CD14-positive monocyte (primary cell): ENCODE data around the gene SLC26A2. TPM values are rescaled to one million over a fixed set of nuclear protein-coding genes. Genes with fewer than 3 reads are reported as not detected.

Source experiments
- DNase-seq, 3 donors: peaks; one replicate each; pipeline ENCODE4 v3.0.0-alpha.2; 2011 to 2022
- H2AFZ ChIP-seq: 2 replicates; pipeline ENCODE4 v1.6.0; 2012; ENCODE audit warnings: mild to moderate bottlenecking, low read depth, low read length, inconsistent platforms; ENCODE audit not compliant: insufficient read depth, poor library complexity, severe bottlenecking
- H3K27ac ChIP-seq, 2 donors: 1 replicate in 1 of 2; 2 replicates in 1 of 2; pipeline ENCODE4 v1.5.1; 2012 to 2013; ENCODE audit warnings: low read length in 2 of 2, control low read depth in 1 of 2, inconsistent platforms in 1 of 2, low read depth in 1 of 2, mild to moderate bottlenecking in 1 of 2
- H3K27me3 ChIP-seq, 2 donors: one replicate each; pipeline versions ENCODE4 v1.6.0 to v1.6.1; 2011 to 2013; ENCODE audit warnings: low read length in 2 of 2; ENCODE audit not compliant: control insufficient read depth in 2 of 2, insufficient read depth in 2 of 2
- H3K36me3 ChIP-seq, 2 donors: replicated peaks in 1 of 2; 1 replicate in 1 of 2; 2 replicates in 1 of 2; pipeline versions ENCODE4 v1.5.1 to v1.6.1; 2012 to 2013; ENCODE audit warnings: low read length in 2 of 2, control low read depth in 1 of 2, inconsistent platforms in 1 of 2, mild to moderate bottlenecking in 1 of 2; ENCODE audit not compliant: insufficient read depth in 2 of 2, control insufficient read depth in 1 of 2
- H3K4me1 ChIP-seq, 2 donors: 1 replicate in 1 of 2; 2 replicates in 1 of 2; pipeline versions ENCODE4 v1.5.1 to v1.6.1; 2012 to 2013; ENCODE audit warnings: low read length in 2 of 2, control low read depth in 1 of 2, inconsistent platforms in 1 of 2, mild to moderate bottlenecking in 1 of 2, moderate library complexity in 1 of 2; ENCODE audit not compliant: insufficient read depth in 2 of 2, control insufficient read depth in 1 of 2
- H3K4me2 ChIP-seq: replicated peaks from 2 replicates; pipeline ENCODE3; 2012; ENCODE audit warnings: low read length, moderate library complexity, mild to moderate bottlenecking; ENCODE audit not compliant: poor library complexity, severe bottlenecking; ENCODE audit errors: extremely low read depth
- H3K4me3 ChIP-seq, 3 experiments: fragments of 200-600 bp in 1 of 3; sonication (generic) in 1 of 3; replicated peaks in 1 of 3; 1 replicate in 2 of 3; 2 replicates in 1 of 3; pipeline ENCODE4 v1.5.1; 2011 to 2013; ENCODE audit warnings: low read length in 3 of 3, mild to moderate bottlenecking in 3 of 3, control low read depth in 2 of 3, low read depth in 2 of 3, inconsistent platforms in 1 of 3, moderate library complexity in 1 of 3
- H3K79me2 ChIP-seq: 2 replicates; pipeline ENCODE4 v1.6.0; 2012; ENCODE audit warnings: mild to moderate bottlenecking, control low read depth, inconsistent platforms, low read length, moderate library complexity; ENCODE audit not compliant: insufficient read depth
- H3K9ac ChIP-seq: 2 replicates; pipeline ENCODE4 v1.6.0; 2017; ENCODE audit warnings: low read length, mild to moderate bottlenecking; ENCODE audit not compliant: insufficient read depth, poor library complexity, severe bottlenecking
- H3K9me3 ChIP-seq, 2 donors: replicated peaks in 1 of 2; 1 replicate in 1 of 2; 2 replicates in 1 of 2; pipeline versions ENCODE4 v1.5.1 to v1.6.1; 2012 to 2013; ENCODE audit warnings: low read length in 2 of 2, control low read depth in 1 of 2; ENCODE audit not compliant: control insufficient read depth in 1 of 2, insufficient read depth in 1 of 2
- H4K20me1 ChIP-seq: 2 replicates; pipeline ENCODE4 v1.6.0; 2012; ENCODE audit warnings: mild to moderate bottlenecking, low read length, control low read depth, moderate library complexity; ENCODE audit not compliant: insufficient read depth
- H3K27ac Mint-ChIP-seq, 7 donors: one replicate each; pipeline ENCODE4 v1.8.0; 2020; ENCODE audit warnings: mild to moderate bottlenecking in 7 of 7, mixed read lengths in 7 of 7, moderate library complexity in 6 of 7, inconsistent platforms in 2 of 7
- H3K27me3 Mint-ChIP-seq, 3 donors: one replicate each; pipeline ENCODE4 v1.8.0; 2021 to 2022; ENCODE audit warnings: low read depth in 3 of 3, mild to moderate bottlenecking in 3 of 3, mixed read lengths in 3 of 3, moderate library complexity in 3 of 3, inconsistent platforms in 1 of 3
- H3K36me3 Mint-ChIP-seq, 2 donors: one replicate each; pipeline ENCODE4 v1.8.0; 2020; ENCODE audit warnings: mixed read lengths in 2 of 2, inconsistent platforms in 1 of 2, mild to moderate bottlenecking in 1 of 2
- H3K4me1 Mint-ChIP-seq: one replicate; pipeline ENCODE4 v1.8.0; 2020; ENCODE audit warnings: mild to moderate bottlenecking, mixed read lengths
- H3K4me3 Mint-ChIP-seq, 2 donors: one replicate each; pipeline ENCODE4 v1.8.0; 2020; ENCODE audit warnings: mild to moderate bottlenecking in 2 of 2, mixed read lengths in 2 of 2, moderate library complexity in 1 of 2
- H3K9me3 Mint-ChIP-seq, 7 donors: one replicate each; pipeline ENCODE4 v1.8.0; 2020 to 2022; ENCODE audit warnings: mixed read lengths in 7 of 7, mild to moderate bottlenecking in 6 of 7, moderate library complexity in 6 of 7, inconsistent platforms in 2 of 7
- CTCF ChIP-seq: fragments of 200-600 bp; IDR thresholded peaks from one replicate; pipeline ENCODE4 v1.8.0; 2022; ENCODE audit warnings: antibody characterized with exemption, mild to moderate bottlenecking
- WGBS: methylation state at CpG from one replicate; pipeline ENCODE4 v1.1.5; 2013; ENCODE audit warnings: missing lambda C conversion rate; ENCODE audit not compliant: insufficient coverage; 5-methylcytosine and 5-hydroxymethylcytosine counted together
- intact Hi-C, 2 donors: fragments of 100-400 bp; cut with micrococcal nuclease; formaldehyde crosslinking; loops; one replicate each; pipeline versions ENCODE4 v1.15.0 to v1.15.1; 2023
- polyA plus RNA-seq, 3 donors: library from polyadenylated mRNA; depleted of rRNA in 1 of 3; unstranded in 2 of 3; stranded (reverse) in 1 of 3; fragments of 300-500 nt in 2 of 3; fragments of >200 nt in 1 of 3; fragmentation: Illumina TruSeq in 2 of 3; gene quantifications; 1 replicate in 2 of 3; 2 replicates in 1 of 3; pipeline ENCODE4 v1.2.3, GENCODE V29; 2012 to 2021

SLC26A2 gene
- polyA plus RNA-seq, 3 donors, result 1.9 to 3.6 (median 3.1) TPM

GRCh38 chr5:150009671-150010387, 49.3 kb downstream of the SLC26A2 start:
- Histone ChIP-seq H3K27me3 (no peaks in the 10 kb centered on the region), H3K27ac (no peak overlapping the region), H3K9me3 (peaks cover 0 to under 1% of the 10 kb centered on the region in 2 donors), H3K4me1 (no peaks in the 10 kb centered on the region), H4K20me1 (peaks cover 17% of the 10 kb centered on the region), H3K79me2 (peaks cover 3% of the 10 kb centered on the region), H3K4me3 (no peak overlapping the region), H3K4me2 (no peak overlapping the region), H2AFZ (no peak overlapping the region), H3K9ac (no peak overlapping the region), H3K36me3 (peaks cover 84 to 100% of the 10 kb centered on the region in 2 donors)
- H3K27ac Mint-ChIP-seq, result peak overlapping the region in 2 of 7 donors; percentile 33 to 37
- no peak for DNase-seq
- intact Hi-C loops, result no loop called here
- WGBS, result 100% methylated on average over 6 of the region's 6 CpGs
- TF ChIP-seq CTCF, result no peak
- H3K4me3 Mint-ChIP-seq, result no peak overlapping the region
- no peaks in the 10 kb centered on the region for H3K4me1 Mint-ChIP-seq
- H3K9me3 Mint-ChIP-seq, result peaks cover 0 to 7% (median 0%) of the 10 kb centered on the region in 7 donors
- peaks cover 0 to 2% (median 0%) of the 10 kb centered on the region in 3 donors for H3K27me3 Mint-ChIP-seq
- H3K36me3 Mint-ChIP-seq, result peaks cover 84 to 93% of the 10 kb centered on the region in 2 donors

GRCh38 chr5:150013931-150014330, 53.4 kb downstream of the SLC26A2 start:
- no peaks in the 10 kb centered on the region for H3K79me2 ChIP-seq

More at GRCh38 chr5:150013931-150014330, 53.4 kb downstream of the SLC26A2 start:
- no peaks in the 10 kb centered on the region for H3K4me1 Mint-ChIP-seq
- H3K27ac Mint-ChIP-seq, result no peak overlapping the region
- Histone ChIP-seq H3K4me2 (no peak overlapping the region), H3K27ac (no peak overlapping the region), H3K9ac (no peak overlapping the region), H2AFZ (no peak overlapping the region), H3K27me3 (no peaks in the 10 kb centered on the region), H3K4me3 (no peak overlapping the region), H3K36me3 (peaks cover 95 to 100% of the 10 kb centered on the region in 2 donors), H3K4me1 (no peaks in the 10 kb centered on the region), H3K9me3 (peaks cover 12 to 13% of the 10 kb centered on the region in 2 donors), H4K20me1 (peaks cover 10% of the 10 kb centered on the region)
- WGBS, result 100% methylated on average over 3 of the region's 4 CpGs
- TF ChIP-seq CTCF, result no peak
- no peak overlapping the region for H3K4me3 Mint-ChIP-seq
- H3K9me3 Mint-ChIP-seq, result peaks cover 5 to 22% (median 11%) of the 10 kb centered on the region in 7 donors
- no peak for DNase-seq
- intact Hi-C loops, result no loop called here
- peaks cover 89 to 98% of the 10 kb centered on the region in 2 donors for H3K36me3 Mint-ChIP-seq
- H3K27me3 Mint-ChIP-seq, result no peaks in the 10 kb centered on the region
